Measurements from ENCODE around the gene CD300LD.
"Not testable (repeated sequence)": the region's sequence is repeated elsewhere in the genome, so short reads cannot be mapped to it uniquely, and the experiment has no call there.

Gene CD300LD

GRCh38 chr17:74569020-74570003 lies 22.8 kb downstream of the CD300LD start:
- DNase-seq, result no peak

- no peak for DNase-seq
Measured at GRCh38 chr17:74568106-74568873, 23.8 kb downstream of the CD300LD start.

DNA sequence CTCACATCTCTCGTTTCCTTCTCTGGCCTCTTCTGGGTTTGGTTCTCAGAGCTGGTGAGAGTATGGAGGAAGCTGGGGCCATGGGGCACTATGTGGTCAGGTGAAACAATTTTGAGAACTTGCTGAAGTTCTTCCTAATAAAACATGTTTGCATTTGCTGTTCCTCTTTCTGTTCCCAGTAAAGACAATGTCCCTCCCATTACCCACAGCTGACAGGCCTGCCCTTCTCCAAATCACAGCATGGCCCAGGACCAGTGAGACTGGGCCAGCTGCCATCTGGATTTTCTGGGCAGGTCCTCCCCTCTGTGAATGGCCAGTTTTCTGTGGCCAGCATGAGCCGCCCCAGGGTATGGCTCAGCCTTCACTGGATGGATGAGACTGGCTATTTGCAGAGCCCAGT lies 24.7 kb downstream of the CD300LD start, which contains the start of gene CD300H:
Gene CD300H, minus strand, starts transcription at position 113 of the 400 bp plus-strand sequence.
- DNase-seq, result no peak

DNA sequence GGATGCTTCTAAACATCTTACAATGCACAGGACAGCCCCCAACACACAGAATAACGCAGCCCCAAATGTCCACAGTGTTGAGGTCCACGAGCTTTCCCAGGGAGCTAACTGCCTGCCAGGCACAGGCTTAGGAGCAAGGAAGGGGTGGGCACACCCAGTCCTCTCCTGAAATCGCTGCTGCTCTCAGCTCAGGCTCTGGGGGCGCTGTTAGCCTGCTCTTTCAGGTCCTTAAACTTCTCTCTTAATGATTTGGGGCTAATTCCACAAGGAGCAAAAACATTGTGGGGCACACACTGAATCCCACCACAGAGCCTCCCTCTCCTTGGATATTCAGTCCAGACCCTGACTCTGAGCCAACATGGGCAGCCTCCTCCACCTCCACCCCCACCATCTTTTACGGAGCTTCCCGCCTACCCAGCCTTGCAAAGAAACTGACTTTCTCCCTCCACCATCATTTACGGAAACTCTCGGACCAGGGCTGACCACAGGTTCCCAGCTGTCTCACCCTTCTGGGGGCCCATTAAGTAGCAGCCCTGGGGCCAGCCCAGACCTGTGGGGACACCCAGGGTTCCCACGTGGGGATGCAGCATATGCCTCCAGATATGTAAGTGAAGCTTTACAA lies 25.8 kb downstream of the CD300LD start:
- no peak for DNase-seq

DNA sequence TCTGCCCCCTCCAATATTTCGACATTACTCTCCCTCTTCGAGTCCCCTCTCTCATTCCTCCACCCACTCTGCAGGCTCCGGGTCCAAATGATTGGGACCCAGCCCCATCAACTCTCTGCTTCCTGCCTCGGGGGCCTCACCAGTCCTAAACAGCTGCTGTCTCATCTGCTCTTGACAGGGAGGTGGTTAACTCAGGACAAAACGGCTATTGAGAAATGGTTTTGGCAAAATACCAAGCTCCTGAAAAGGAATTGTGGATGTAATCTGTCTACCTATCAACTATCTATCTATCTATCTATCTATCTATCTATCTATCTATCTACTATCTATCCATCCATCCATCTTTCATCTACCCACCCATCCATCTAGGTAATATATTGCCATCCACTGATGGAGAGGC lies 27.0 kb downstream of the CD300LD start:
- DNase-seq, result no peak

DNA sequence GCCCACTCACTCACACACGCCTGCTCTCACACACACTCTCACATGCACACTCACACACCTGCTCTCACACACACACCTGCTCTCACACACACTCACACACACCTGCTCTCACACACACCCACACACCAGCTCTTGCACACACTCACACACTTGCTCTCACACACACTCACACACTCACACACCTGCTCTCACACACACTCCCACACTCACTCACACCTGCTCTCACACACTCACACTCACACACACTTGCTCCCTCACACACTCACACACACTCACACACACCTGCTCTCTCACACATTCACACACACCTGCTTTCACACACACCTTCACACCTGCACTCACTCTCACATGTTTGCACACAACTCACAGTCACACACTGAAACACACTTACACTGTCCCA lies 28.7 kb downstream of the CD300LD start:
- no peak for DNase-seq

DNA sequence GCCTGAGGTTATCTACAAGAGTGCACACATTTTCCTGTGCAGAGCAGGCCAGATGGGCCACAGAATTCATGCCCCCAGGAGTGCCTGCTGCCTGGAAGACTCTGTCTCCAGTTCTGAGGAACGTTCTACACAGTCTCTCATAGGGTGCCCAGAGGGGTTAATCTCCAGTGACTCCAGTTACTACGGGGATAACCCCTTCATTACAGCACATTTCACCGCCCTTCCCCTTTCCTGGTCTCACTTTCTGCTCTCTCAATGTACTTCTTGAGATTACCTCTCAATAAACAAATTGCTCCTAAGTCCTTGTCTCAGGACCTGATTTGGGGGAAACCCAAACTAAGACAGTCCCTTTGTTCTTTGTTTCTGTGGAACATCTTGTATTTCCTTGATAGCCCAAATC lies 30.5 kb downstream of the CD300LD start:
- DNase-seq, result no peak

DNA sequence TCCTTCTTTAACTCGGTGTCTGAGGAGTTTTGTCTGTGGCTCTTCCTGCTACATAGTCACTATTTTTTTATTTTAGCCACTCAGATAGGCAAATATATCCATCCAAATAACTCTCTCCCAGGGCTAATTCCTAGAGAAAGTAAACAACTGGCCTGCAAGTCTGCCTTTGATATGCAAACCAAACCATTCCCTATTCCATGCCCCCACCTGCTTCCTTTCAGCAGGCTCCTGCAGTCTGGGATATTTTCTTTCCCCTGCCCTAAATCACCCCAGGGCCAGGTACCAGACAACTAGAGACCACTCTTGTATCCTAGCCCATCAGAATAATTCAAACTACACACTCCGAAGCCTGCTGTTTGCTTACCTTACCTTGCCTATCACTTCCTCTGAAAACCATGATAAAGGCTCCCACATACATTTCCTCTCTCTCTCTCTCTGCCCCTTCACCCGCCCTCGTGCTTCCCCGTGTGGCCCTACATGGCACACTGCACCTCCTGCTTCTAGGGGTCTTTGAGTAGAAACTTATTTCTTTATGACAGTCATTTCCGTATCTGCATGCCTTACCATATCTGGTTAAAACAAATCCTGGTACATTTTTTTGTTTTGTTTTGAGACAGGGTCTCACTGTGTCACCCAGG lies 33.1 kb downstream of the CD300LD start:
- DNase-seq, result no peak

DNA sequence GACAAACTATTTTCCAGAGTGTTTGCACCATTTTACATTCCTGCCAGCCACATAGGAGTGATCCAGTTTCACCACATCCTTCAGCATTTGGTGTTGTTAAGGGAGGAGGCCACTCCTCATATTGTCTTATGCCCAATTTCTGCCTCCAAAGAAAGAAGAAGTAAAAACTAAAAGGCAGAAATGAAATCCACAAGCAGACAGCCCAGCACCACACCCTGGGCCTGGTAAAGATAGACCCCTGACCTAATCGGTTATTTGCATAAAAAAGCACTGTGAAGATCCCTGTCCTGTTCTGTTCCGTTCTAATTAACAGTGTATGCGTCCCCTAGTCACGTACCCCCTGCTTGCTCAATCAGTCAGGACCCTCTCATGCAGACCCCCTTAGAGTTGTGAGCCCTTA lies 33.7 kb downstream of the CD300LD start:
- DNase-seq, result not testable (repeated sequence)

DNA sequence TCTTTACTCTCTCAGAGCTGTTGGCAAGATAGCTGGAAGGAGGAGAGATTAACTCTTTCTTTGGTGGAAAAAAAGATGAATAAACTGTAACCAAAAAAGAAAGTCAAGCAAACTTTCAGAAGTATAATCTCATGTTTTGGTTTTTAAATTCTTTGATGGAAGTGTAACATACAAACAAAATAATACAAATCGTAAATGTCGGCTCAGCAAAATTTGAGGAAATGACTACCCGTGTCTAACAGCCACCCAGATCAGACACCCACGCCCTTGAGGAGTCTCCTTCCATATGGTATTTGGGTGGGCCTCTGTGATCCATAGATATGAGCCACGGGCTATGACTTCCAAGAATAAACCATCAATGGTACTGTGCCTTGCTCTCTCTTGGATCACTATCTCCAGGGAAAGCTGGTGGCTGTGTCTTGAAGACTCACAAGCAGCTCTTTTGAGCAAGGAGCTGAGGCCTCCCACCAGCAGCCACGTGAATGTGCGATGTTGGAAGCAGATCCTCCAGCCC lies 36.6 kb downstream of the CD300LD start:
- no peak for DNase-seq

DNA sequence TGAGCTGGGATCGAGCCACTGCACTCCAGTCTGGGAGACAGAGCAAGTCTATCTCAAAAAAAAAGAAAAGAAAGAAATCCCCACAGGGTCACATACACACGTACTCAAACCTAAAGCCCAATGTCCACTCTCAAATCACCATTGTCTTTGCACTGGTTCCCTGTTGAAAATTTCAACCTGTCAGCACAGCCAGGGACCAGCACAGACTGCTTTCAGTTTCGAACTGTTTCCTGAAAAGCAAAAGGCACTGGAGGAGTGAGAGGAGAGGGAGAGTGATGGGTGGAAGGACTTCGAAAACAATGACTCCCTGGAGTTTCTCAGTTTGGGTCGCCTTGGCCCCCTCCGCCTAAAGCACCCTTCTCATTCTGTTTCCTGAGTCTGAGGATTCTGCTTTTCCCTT lies 37.2 kb downstream of the CD300LD start:
- no peak for DNase-seq

- DNase-seq, result no peak
Measured at GRCh38 chr17:74552037-74552436, 40.0 kb downstream of the CD300LD start.

GRCh38 chr17:74550602-74551001 lies 41.5 kb downstream of the CD300LD start:
- no peak for DNase-seq

DNA sequence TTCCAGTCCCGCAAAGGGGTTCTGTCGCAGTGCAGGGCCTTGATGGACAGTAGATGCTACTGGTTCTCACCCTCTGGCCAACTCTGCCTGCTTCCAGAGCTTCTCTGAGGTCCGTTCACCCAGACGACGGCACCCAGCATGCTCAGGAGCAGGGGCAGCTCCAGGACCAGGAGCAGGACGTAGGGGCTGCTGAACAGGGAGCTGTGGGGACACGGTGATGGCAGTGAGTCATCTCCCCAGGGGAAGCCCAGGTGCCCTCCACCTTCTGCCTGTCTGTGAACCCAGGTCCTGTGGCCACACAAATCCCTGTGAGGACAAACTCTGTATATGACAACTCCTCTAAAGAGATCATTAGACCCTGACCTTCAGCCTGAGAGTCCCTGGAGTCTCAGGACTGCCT lies 42.7 kb downstream of the CD300LD start:
- no peak for DNase-seq

DNA sequence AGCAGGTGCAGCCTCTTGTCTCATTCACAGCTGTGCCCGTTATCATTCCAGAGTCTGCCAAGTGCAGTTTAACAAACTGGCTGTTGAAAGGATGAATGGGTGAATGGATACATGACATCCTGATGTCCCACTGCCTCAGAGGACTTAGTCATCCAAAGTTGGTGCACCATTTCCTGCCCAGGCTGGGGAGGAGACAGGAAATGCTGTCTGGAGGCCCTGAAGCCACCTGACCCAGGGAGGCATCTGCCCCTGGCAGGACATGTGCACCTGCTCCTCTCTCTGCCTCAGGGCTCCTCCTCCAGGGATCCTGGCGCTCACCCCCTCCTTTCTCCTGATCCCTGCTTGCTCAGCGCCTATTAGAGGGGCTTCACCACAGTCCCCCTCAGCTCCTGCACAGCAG lies 44.3 kb downstream of the CD300LD start:
- DNase-seq, result no peak

GRCh38 chr17:74547264-74547663 lies 44.8 kb downstream of the CD300LD start:
- no peak for DNase-seq

- no peak for DNase-seq
Measured at GRCh38 chr17:74546586-74546985, 45.5 kb downstream of the CD300LD start.

DNA sequence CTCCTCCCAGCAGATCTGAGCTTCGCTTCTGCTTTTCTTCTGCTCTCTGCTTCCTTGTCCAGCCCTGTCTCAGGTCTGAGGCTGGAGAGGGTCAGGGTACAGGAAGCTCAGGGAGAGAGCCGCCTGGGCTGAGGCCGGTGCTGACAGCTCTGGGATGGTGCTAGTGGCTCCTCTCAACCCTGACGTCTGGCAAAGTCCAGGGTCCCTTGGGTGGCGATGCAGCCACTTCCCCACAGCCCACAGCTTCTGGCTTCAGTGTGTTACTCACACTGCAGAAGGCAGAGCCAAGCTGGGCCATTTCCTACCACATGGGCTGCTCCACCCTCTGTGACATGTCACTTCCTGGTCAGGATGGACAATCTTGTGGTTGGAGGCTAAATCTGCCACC lies 46.2 kb downstream of the CD300LD start, which contains the start of gene CD300C:
Gene CD300C, minus strand, starts transcription at position 273 of the 388 bp plus-strand sequence. CDS start 333 bp downstream, outside the sequence.
- DNase-seq, result no peak

DNA sequence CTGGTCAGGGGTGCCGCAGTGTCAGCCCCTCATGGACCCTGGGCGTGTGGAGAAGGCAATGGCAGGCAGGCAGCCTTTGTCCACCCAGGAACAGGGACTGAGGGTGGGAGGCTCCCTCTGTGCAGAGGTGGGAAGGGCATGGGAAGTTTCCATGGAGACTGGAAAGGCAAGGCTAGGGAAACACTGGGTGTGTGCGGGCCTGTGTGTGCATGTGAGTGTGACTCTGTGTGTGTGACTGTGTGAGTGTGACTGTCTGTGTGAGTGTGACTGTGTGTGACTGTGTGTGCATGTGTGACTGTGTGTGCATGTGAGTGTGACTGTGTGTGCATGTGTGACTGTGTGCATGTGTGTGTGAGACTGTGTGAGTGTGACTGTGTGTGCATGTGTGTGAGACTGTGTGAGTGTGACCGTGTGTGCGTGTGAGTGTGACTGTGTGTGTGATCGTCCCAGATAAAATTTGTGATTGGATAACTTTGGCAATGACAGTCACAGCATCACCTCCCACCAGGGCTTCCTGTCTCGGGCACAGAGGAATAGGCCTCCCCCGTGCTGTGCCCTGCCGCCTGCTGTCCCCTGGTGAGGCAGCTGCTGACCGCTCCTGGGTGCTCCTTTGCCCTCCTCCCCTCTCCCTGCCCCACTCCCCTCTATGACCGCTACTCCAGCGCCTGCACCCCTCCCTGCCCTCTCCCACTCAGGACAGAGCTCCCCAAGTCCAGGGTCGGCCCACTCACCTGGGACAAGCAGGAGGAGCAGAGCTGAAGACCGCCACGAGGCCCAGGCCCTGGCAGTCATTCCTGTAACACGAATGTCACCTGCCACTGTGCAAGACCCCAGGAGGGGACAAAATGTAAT lies 46.9 kb downstream of the CD300LD start:
- no peak for DNase-seq

DNA sequence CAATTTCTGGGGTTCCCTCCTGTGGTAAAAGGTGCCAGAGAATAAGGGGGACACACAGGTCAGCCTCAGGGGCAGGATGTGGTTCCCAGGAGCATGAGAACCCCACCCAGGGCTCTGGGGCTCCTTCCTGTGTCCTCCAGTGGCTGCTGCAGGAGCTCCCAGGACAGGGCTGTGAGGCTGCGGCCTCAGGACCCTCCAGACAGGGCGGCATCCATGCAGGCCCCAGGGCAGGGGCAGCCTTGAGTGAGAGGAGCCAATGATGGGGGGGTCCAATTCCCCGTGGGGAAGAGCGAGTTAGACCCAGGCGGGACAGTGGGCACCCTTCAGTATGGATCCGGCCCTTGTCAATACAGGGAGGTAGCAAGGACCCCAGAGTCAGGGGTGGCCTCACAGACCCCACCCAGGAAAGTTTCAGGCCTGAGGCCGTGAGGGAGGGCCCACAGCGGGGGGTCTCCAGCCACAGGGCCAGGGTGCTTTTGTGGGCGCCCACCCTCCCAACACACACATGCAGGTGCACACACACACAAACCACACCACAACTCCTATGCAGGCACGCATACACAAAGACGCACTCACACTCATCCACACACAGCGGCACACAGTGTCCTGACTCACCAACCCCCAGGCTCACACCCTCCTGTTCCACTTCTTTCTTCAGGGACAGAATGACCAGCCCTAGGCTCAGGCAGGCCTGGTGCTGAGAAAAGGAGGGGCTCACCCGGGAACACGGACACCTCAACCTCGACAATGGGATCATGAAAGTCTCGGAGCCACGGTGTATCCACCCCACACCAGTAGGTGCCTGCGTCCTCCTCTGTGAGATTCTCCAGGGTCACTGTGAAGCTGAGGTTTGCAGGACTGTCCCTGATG lies 48.0 kb downstream of the CD300LD start:
- no peak for DNase-seq

DNA sequence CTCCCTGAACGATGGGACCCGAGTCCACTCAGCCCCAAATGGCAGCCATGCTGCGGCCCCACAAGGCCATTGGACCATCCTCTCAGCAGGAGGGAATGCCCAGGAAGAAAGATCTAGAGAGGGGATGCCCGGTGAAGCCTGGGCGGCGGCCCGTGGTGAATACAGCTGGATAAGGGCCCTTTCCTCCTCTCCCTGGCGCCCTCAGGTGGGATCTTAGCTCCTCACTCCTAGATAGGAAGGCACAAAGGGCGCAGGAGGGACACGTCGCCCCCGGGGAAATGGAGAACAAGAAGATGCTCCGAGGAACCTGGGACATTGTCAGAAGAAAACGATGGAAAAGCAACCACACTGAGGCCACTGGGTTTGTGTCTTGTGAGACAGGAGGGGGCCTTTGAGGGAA lies 48.7 kb downstream of the CD300LD start:
- DNase-seq, result no peak
